ENCODE data around the gene SCO1.
"Not testable (repeated sequence)": the region's sequence is repeated elsewhere in the genome, so short reads cannot be mapped to it uniquely, and the experiment has no call there.

Gene SCO1

GRCh38 chr17:10735821-10736220 lies 38.5 kb upstream of the SCO1 start:
- Histone ChIP-seq H3K4me1 (ENCODE audit: control insufficient read depth, insufficient read depth, low read length) (peaks cover 6% of the 10 kb centered on the region; the same call in 1 of the 2 replicates), H3K4me3 (ENCODE audit: low read depth, low read length) (no peak overlapping the region), H3K27me3 (ENCODE audit: control insufficient read depth, insufficient read depth, low read length) (no peaks in the 10 kb centered on the region), H3K9me3 (ENCODE audit: control insufficient read depth, insufficient read depth, low read length) (no peaks in the 10 kb centered on the region), H3K9ac (ENCODE audit: low read depth, low read length) (no peak overlapping the region), H3K27ac (ENCODE audit: low read depth, low read length) (no peak overlapping the region), H3K36me3 (ENCODE audit: control insufficient read depth, insufficient read depth, low read length) (no peaks in the 10 kb centered on the region)

- Histone ChIP-seq H3K27ac (ENCODE audit: low read depth, low read length) (no peak overlapping the region), H3K36me3 (ENCODE audit: control insufficient read depth, insufficient read depth, low read length) (no peaks in the 10 kb centered on the region), H3K4me3 (ENCODE audit: low read depth, low read length) (no peak overlapping the region), H3K4me1 (ENCODE audit: control insufficient read depth, insufficient read depth, low read length) (peaks cover 6% of the 10 kb centered on the region; the same call in 1 of the 2 replicates), H3K9me3 (ENCODE audit: control insufficient read depth, insufficient read depth, low read length) (no peaks in the 10 kb centered on the region), H3K9ac (ENCODE audit: low read depth, low read length) (no peak overlapping the region), H3K27me3 (ENCODE audit: control insufficient read depth, insufficient read depth, low read length) (no peaks in the 10 kb centered on the region)
These were observed 37.9 kb upstream of the SCO1 start for GRCh38 chr17:10735251-10735650.

GRCh38 chr17:10733666-10734065 lies 36.3 kb upstream of the SCO1 start:
- Histone ChIP-seq H3K4me1 (ENCODE audit: control insufficient read depth, insufficient read depth, low read length) (peaks cover 12% of the 10 kb centered on the region; the same call in 1 of the 2 replicates), H3K4me3 (ENCODE audit: low read depth, low read length) (no peak overlapping the region), H3K27me3 (ENCODE audit: control insufficient read depth, insufficient read depth, low read length) (no peaks in the 10 kb centered on the region), H3K9me3 (ENCODE audit: control insufficient read depth, insufficient read depth, low read length) (no peaks in the 10 kb centered on the region), H3K9ac (ENCODE audit: low read depth, low read length) (no peak overlapping the region), H3K36me3 (ENCODE audit: control insufficient read depth, insufficient read depth, low read length) (no peaks in the 10 kb centered on the region), H3K27ac (ENCODE audit: low read depth, low read length) (no peak overlapping the region)

DNA sequence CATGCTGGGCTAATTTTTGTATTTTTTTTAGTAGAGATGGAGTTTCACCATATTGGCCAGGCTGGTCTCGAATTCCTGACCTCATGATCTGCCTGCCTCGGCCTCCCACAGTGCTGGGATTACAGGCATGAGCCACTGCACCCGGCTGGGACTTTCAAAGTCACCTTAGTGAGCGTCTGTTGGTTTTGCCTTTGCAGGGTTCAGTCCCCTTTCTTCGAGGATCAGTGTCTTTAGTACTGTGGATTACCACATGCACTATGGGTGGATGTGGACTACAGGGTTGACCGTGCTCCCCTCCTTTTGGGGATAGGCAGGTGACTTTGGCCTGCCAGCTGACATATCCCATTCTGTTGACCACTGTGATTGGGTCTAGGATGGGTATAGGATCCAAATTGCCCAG lies 34.8 kb upstream of the SCO1 start:
- H3K36me3 ChIP-seq (ENCODE audit: control insufficient read depth, insufficient read depth, low read length); H3K9ac ChIP-seq (ENCODE audit: low read depth, low read length); H3K27ac ChIP-seq (ENCODE audit: low read depth, low read length); H3K4me3 ChIP-seq (ENCODE audit: low read depth, low read length); H3K9me3 ChIP-seq (ENCODE audit: control insufficient read depth, insufficient read depth, low read length); H3K27me3 ChIP-seq (ENCODE audit: control insufficient read depth, insufficient read depth, low read length): not testable (repeated sequence)
- peaks cover 13% of the 10 kb centered on the region; the same call in 1 of the 2 replicates for H3K4me1 ChIP-seq (ENCODE audit: control insufficient read depth, insufficient read depth, low read length)

- no peaks in the 10 kb centered on the region for H3K9me3 ChIP-seq (ENCODE audit: control insufficient read depth, insufficient read depth, low read length)
- H3K4me3 ChIP-seq (ENCODE audit: low read depth, low read length): peak overlapping the region; percentile 95
- H3K27me3 ChIP-seq (ENCODE audit: control insufficient read depth, insufficient read depth, low read length): no peaks in the 10 kb centered on the region
- no peak overlapping the region for H3K9ac ChIP-seq (ENCODE audit: low read depth, low read length)
- peak overlapping the region; percentile 95 for H3K27ac ChIP-seq (ENCODE audit: low read depth, low read length)
- H3K36me3 ChIP-seq (ENCODE audit: control insufficient read depth, insufficient read depth, low read length): no peaks in the 10 kb centered on the region
- peaks cover 13% of the 10 kb centered on the region; the same call in 1 of the 2 replicates for H3K4me1 ChIP-seq (ENCODE audit: control insufficient read depth, insufficient read depth, low read length)
These were observed 34.1 kb upstream of the SCO1 start for GRCh38 chr17:10731408-10731879.

DNA sequence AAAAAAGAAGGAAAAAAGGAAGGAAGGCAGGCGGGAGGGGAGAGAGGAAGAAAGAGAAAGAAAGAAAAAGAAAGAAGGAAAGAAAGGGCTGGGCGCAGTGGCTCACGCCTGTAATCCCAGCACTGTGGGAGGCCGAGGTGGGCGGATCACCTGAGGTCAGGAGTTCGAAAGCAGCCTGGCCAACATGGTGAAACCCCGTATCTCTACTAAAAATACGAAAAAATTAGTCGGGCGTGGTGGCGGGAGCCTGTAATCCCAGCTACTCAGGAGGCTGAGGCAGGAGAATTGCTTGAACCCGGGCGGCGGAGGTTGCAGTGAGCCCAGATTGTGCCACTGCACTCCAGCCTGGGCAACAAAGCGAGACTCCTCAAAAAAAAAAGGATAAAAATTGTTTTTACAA lies 32.9 kb upstream of the SCO1 start:
- H3K27me3 ChIP-seq (ENCODE audit: control insufficient read depth, insufficient read depth, low read length); H3K36me3 ChIP-seq (ENCODE audit: control insufficient read depth, insufficient read depth, low read length); H3K9me3 ChIP-seq (ENCODE audit: control insufficient read depth, insufficient read depth, low read length): not testable (repeated sequence)
- H3K4me3 ChIP-seq (ENCODE audit: low read depth, low read length): peak overlapping the region; percentile 95
- peak overlapping the region; percentile 95 for H3K27ac ChIP-seq (ENCODE audit: low read depth, low read length)
- H3K4me1 ChIP-seq (ENCODE audit: control insufficient read depth, insufficient read depth, low read length): peaks cover 13% of the 10 kb centered on the region; the same call in 1 of the 2 replicates
- peak overlapping the region; percentile 97 for H3K9ac ChIP-seq (ENCODE audit: low read depth, low read length)

- no peaks in the 10 kb centered on the region for H3K27me3 ChIP-seq (ENCODE audit: control insufficient read depth, insufficient read depth, low read length)
- H3K27ac ChIP-seq (ENCODE audit: low read depth, low read length): peak within 1 kb of the TSS; percentile 95
- peak within 1 kb of the TSS; percentile 95 for H3K4me3 ChIP-seq (ENCODE audit: low read depth, low read length)
- no peaks in the 10 kb centered on the region for H3K9me3 ChIP-seq (ENCODE audit: control insufficient read depth, insufficient read depth, low read length)
- H3K4me1 ChIP-seq (ENCODE audit: control insufficient read depth, insufficient read depth, low read length): peaks cover 13% of the 10 kb centered on the region; the same call in 1 of the 2 replicates
- H3K9ac ChIP-seq (ENCODE audit: low read depth, low read length): peak within 1 kb of the TSS; percentile 97
- H3K36me3 ChIP-seq (ENCODE audit: control insufficient read depth, insufficient read depth, low read length): 0 out of 2 replicates have a peak, but pooled peaks cover 5% of the 10 kb centered on the region
These were observed 32.2 kb upstream of the SCO1 start, which contains the start of gene TMEM220 for GRCh38 chr17:10729334-10730193. TSS of gene TMEM220 (minus strand) at chr17:10730023. CDS start at chr17:10729851, 172 bp downstream.

DNA sequence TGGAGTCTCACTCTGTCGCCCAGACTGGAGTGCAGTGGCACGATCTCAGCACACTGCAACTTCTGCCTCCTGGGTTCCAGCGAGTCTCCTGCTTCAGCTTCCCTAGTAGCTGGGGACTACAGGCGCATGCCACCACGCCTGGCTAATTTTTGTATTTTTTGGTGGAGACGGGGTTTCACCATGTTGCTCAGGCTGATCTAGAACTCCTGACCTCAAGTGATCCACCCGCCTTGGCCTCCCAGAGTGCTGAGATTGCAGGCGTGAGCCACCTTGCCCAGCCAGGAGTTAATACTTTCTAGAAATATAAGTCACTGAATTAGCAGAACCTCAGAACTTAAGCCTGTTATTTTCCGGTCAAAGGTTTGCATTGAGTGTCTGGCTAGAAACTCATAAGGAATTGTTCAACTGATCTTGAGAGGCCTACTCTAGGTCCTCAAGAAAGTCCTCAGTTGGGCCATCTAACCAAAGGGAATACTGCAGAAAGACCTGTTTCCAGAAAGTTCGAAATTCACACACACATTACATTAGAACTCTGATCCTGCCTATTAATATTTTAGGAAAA lies 31.1 kb upstream of the SCO1 start:
- Histone ChIP-seq H3K27ac (ENCODE audit: low read depth, low read length) (no peak overlapping the region), H3K9me3 (ENCODE audit: control insufficient read depth, insufficient read depth, low read length) (no peaks in the 10 kb centered on the region), H3K36me3 (ENCODE audit: control insufficient read depth, insufficient read depth, low read length) (0 out of 2 replicates have a peak, but pooled peaks cover 5% of the 10 kb centered on the region), H3K4me3 (ENCODE audit: low read depth, low read length) (no peak overlapping the region), H3K9ac (ENCODE audit: low read depth, low read length) (no peak overlapping the region), H3K27me3 (ENCODE audit: control insufficient read depth, insufficient read depth, low read length) (no peaks in the 10 kb centered on the region), H3K4me1 (ENCODE audit: control insufficient read depth, insufficient read depth, low read length) (peaks cover 13% of the 10 kb centered on the region; the same call in 1 of the 2 replicates)

GRCh38 chr17:10727192-10727591 lies 29.9 kb upstream of the SCO1 start:
- Histone ChIP-seq H3K4me3 (ENCODE audit: low read depth, low read length) (no peak overlapping the region), H3K27ac (ENCODE audit: low read depth, low read length) (no peak overlapping the region), H3K9ac (ENCODE audit: low read depth, low read length) (no peak overlapping the region), H3K36me3 (ENCODE audit: control insufficient read depth, insufficient read depth, low read length) (0 out of 2 replicates have a peak, but pooled peaks cover 5% of the 10 kb centered on the region), H3K9me3 (ENCODE audit: control insufficient read depth, insufficient read depth, low read length) (no peaks in the 10 kb centered on the region), H3K27me3 (ENCODE audit: control insufficient read depth, insufficient read depth, low read length) (no peaks in the 10 kb centered on the region), H3K4me1 (ENCODE audit: control insufficient read depth, insufficient read depth, low read length) (peaks cover 13% of the 10 kb centered on the region; the same call in 1 of the 2 replicates)

DNA sequence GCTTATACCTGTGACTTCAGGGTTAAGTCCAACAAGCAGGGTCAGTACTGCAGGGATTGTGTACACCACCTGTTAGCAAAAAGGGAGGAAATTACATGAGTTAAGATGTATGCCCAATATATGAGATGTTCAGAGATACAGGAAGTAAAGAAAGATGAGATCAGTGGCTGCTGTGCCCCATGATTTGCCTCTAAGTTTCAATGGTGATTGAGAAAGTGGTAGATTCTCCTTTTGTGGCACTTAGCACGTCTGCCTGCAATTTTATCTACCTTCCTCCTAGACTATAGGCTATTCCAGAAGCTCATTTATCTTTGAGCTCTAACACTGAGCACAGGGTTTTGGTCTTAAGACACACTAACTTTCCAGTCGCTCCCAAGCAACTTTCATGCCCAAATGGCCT lies 28.9 kb upstream of the SCO1 start:
- Histone ChIP-seq H3K27ac (ENCODE audit: low read depth, low read length) (no peak overlapping the region), H3K4me3 (ENCODE audit: low read depth, low read length) (no peak overlapping the region), H3K9me3 (ENCODE audit: control insufficient read depth, insufficient read depth, low read length) (no peaks in the 10 kb centered on the region), H3K9ac (ENCODE audit: low read depth, low read length) (no peak overlapping the region), H3K4me1 (ENCODE audit: control insufficient read depth, insufficient read depth, low read length) (peaks cover 7% of the 10 kb centered on the region; the same call in 1 of the 2 replicates), H3K27me3 (ENCODE audit: control insufficient read depth, insufficient read depth, low read length) (no peaks in the 10 kb centered on the region), H3K36me3 (ENCODE audit: control insufficient read depth, insufficient read depth, low read length) (0 out of 2 replicates have a peak, but pooled peaks cover 5% of the 10 kb centered on the region)

GRCh38 chr17:10725262-10725661 lies 27.9 kb upstream of the SCO1 start:
- Histone ChIP-seq H3K27ac (ENCODE audit: low read depth, low read length) (no peak overlapping the region), H3K4me1 (ENCODE audit: control insufficient read depth, insufficient read depth, low read length) (peaks cover 7% of the 10 kb centered on the region; the same call in 1 of the 2 replicates), H3K9me3 (ENCODE audit: control insufficient read depth, insufficient read depth, low read length) (no peaks in the 10 kb centered on the region), H3K9ac (ENCODE audit: low read depth, low read length) (no peak overlapping the region), H3K4me3 (ENCODE audit: low read depth, low read length) (no peak overlapping the region), H3K36me3 (ENCODE audit: control insufficient read depth, insufficient read depth, low read length) (0 out of 2 replicates have a peak, but pooled peaks cover 5% of the 10 kb centered on the region), H3K27me3 (ENCODE audit: control insufficient read depth, insufficient read depth, low read length) (no peaks in the 10 kb centered on the region)
